Fibroblast of skin of right quadriceps (primary cell): ENCODE results near the gene NHERF2.

Experiments used
- DNase-seq: peaks from one replicate; pipeline ENCODE4 v3.0.0-alpha.2; 2013

NHERF2 gene

GRCh38 chr16:2026461-2027023, at the start of gene NHERF2:
NHERF2 (plus strand) TSS chr16:2026902; CDS start chr16:2027006, 104 bp downstream.
- no peak for DNase-seq

- no peak for DNase-seq
Observed at GRCh38 chr16:1976951-1977874, 49.5 kb upstream of the NHERF2 start.

- no peak for DNase-seq
Observed at GRCh38 chr16:1977875-1978268, 48.8 kb upstream of the NHERF2 start.

- no peak for DNase-seq
Observed at GRCh38 chr16:1978476-1979120, 48.1 kb upstream of the NHERF2 start.

- no peak for DNase-seq
Observed at GRCh38 chr16:1979271-1980029, 47.3 kb upstream of the NHERF2 start.

- DNase-seq = no peak
Observed at GRCh38 chr16:1980030-1980769, 46.5 kb upstream of the NHERF2 start.

- no peak for DNase-seq
Observed at GRCh38 chr16:1980770-1981087, 46.0 kb upstream of the NHERF2 start.

GRCh38 chr16:1981398-1981836, 45.3 kb upstream of the NHERF2 start, which contains the start of gene NOXO1:
NOXO1 (minus strand) TSS chr16:1981469; CDS start chr16:1981179, 290 bp downstream.
- DNase-seq = no peak

- no peak for DNase-seq
Observed at GRCh38 chr16:1982013-1982433, 44.7 kb upstream of the NHERF2 start.

- no peak for DNase-seq
Observed at GRCh38 chr16:1982991-1983543, 43.6 kb upstream of the NHERF2 start.

GRCh38 chr16:1983544-1984346, 43.0 kb upstream of the NHERF2 start, which contains the start of gene GFER:
GFER (plus strand) TSS chr16:1984193; CDS start chr16:1984219, 26 bp downstream.
- DNase-seq = peak; percentile 91

- no peak for DNase-seq
Observed at GRCh38 chr16:1984347-1985225, 42.1 kb upstream of the NHERF2 start.

GRCh38 chr16:1985466-1986150, 41.1 kb upstream of the NHERF2 start:
- DNase-seq = no peak

GRCh38 chr16:1987198-1987597, 39.5 kb upstream of the NHERF2 start:
- no peak for DNase-seq

GRCh38 chr16:1989209-1990100, 37.2 kb upstream of the NHERF2 start, which contains the start of gene SYNGR3:
SYNGR3 (plus strand) TSS chr16:1989970; CDS start chr16:1990103, 133 bp downstream.
- DNase-seq = no peak

GRCh38 chr16:1990101-1990350, 36.7 kb upstream of the NHERF2 start:
- DNase-seq = no peak

- no peak for DNase-seq
Observed at GRCh38 chr16:1990351-1991134, 36.2 kb upstream of the NHERF2 start.
